ENCODE results near the gene CNR2. TPM values are rescaled to one million over a fixed set of nuclear protein-coding genes. Genes with fewer than 3 reads are reported as not detected.

Gene CNR2
- total RNA-seq, 1 experiment from 2014 or later: not detected

GRCh38 chr1:23960291-23961020 is 47.3 kb upstream of the CNR2 start:
- no peak overlapping the region for H3K4ac ChIP-seq (ENCODE audit: low read depth, low read length)
- peaks cover 23 to 27% of the 10 kb centered on the region in 2 experiments for H3K4me1 Mint-ChIP-seq
- WGBS (ENCODE audit: extremely low coverage, insufficient read length, low lambda C conversion rate): no CpG with 5 or more reads among the region's 15 CpGs
- no peak overlapping the region for H3K23ac ChIP-seq (ENCODE audit: insufficient read length, low read depth, low read length)
- TF ChIP-seq, protein P1, sequence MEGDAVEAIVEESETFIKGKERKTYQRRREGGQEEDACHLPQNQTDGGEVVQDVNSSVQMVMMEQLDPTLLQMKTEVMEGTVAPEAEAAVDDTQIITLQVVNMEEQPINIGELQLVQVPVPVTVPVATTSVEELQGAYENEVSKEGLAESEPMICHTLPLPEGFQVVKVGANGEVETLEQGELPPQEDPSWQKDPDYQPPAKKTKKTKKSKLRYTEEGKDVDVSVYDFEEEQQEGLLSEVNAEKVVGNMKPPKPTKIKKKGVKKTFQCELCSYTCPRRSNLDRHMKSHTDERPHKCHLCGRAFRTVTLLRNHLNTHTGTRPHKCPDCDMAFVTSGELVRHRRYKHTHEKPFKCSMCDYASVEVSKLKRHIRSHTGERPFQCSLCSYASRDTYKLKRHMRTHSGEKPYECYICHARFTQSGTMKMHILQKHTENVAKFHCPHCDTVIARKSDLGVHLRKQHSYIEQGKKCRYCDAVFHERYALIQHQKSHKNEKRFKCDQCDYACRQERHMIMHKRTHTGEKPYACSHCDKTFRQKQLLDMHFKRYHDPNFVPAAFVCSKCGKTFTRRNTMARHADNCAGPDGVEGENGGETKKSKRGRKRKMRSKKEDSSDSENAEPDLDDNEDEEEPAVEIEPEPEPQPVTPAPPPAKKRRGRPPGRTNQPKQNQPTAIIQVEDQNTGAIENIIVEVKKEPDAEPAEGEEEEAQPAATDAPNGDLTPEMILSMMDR (conservative IDR thresholded peaks at IDR 0.05): no peak
- H4K91ac ChIP-seq (ENCODE audit: insufficient read length, low read depth, low read length): no peak overlapping the region
- no peak overlapping the region for H2BK15ac ChIP-seq (ENCODE audit: low read depth, low read length)
- peak overlapping the region; percentile 99 for H3K9ac ChIP-seq (ENCODE audit: extremely low read depth, insufficient read length, low read length)
- no peaks in the 10 kb centered on the region for H4K20me1 ChIP-seq (ENCODE audit: control insufficient read depth, insufficient read depth, insufficient read length)
- no peak overlapping the region; the same call in 1 of the 2 replicates for H3K14ac ChIP-seq (ENCODE audit: insufficient read depth, low read length)
- H3K27ac Mint-ChIP-seq: peak overlapping the region; percentile 92 to 100 (median 100)
- H2AFZ ChIP-seq (ENCODE audit: low read length): no peak overlapping the region
- no peaks in the 10 kb centered on the region for H3K4me1 ChIP-seq (ENCODE audit: insufficient read depth, low read length)
- H3K9me3 ChIP-seq (ENCODE audit: control insufficient read depth, low read depth, low read length): no peaks in the 10 kb centered on the region
- H3K27me3 Mint-ChIP-seq (ENCODE audit: low read depth): no peaks in the 10 kb centered on the region; the same call in 1 of the 2 replicates
- H4K8ac ChIP-seq (replicated peaks; ENCODE audit: insufficient read length, low read depth, low read length): no peak overlapping the region
- peaks cover 7% of the 10 kb centered on the region; the same call in 1 of the 2 replicates for H3K79me2 ChIP-seq (ENCODE audit: insufficient read depth, low read length)
- no peak overlapping the region for H2BK20ac ChIP-seq (ENCODE audit: low read depth, low read length, poor library complexity, severe bottlenecking)
- no peak overlapping the region for H2BK12ac ChIP-seq (ENCODE audit: insufficient read length, low read depth, low read length)
- H2BK120ac ChIP-seq (ENCODE audit: low read depth, low read length, poor library complexity, severe bottlenecking): no peak overlapping the region
- H3K9me3 Mint-ChIP-seq: no peaks in the 10 kb centered on the region
- H3K36me3 Mint-ChIP-seq (ENCODE audit: insufficient read depth in 1 of 3, low read depth in 3 of 3): peaks cover 17 to 32% (median 20%) of the 10 kb centered on the region in 3 experiments
- H3K56ac ChIP-seq (ENCODE audit: insufficient read length, low read depth, low read length): no peak overlapping the region
- H3K27ac ChIP-seq (ENCODE audit: insufficient read length, low read depth, low read length): peak overlapping the region; percentile 95
- no peak overlapping the region for H2BK5ac ChIP-seq (ENCODE audit: insufficient read length, low read length)
- no peak overlapping the region for H4K5ac ChIP-seq (ENCODE audit: insufficient read length, low read depth, low read length)
- H3K79me1 ChIP-seq (ENCODE audit: insufficient read depth, low read depth, low read length, poor library complexity, severe bottlenecking): no peaks in the 10 kb centered on the region
- H3K27me3 ChIP-seq (ENCODE audit: insufficient read depth, low read length): no peaks in the 10 kb centered on the region
- no peak overlapping the region for H3T11ph ChIP-seq (ENCODE audit: low read length)
- peak overlapping the region; percentile 89 to 97 for H3K4me3 Mint-ChIP-seq
- DNase-seq: no peak
- H2AK5ac ChIP-seq (ENCODE audit: insufficient read length, low read length): no peak overlapping the region
- H3K23me2 ChIP-seq (ENCODE audit: insufficient read length, low read depth, low read length, poor library complexity, severe bottlenecking): peaks cover 3% of the 10 kb centered on the region
- H3K18ac ChIP-seq (ENCODE audit: insufficient read length, low read depth, low read length): no peak overlapping the region
- peak overlapping the region; percentile 79 for H3K4me2 ChIP-seq (ENCODE audit: insufficient read depth, insufficient read length, low read length)
